SU-DHL-6 (cell line): ENCODE data around the gene FYCO1.

ENCODE experiments used
- CTCF ChIP-seq: fragments of 200-600 bp; sonication (generic); IDR thresholded peaks from one replicate; pipeline ENCODE4 v1.5.1; 2017; ENCODE audit warnings: antibody characterized with exemption, mild to moderate bottlenecking, low read length, moderate library complexity; ENCODE audit not compliant: insufficient read depth, poor library complexity, severe bottlenecking
- EZH2phosphoT487 ChIP-seq: fragments of 200-600 bp; sonication (generic), shearing (Covaris generic); conservative IDR thresholded peaks from 2 replicates; pipeline ENCODE4 v1.6.1; 2018; ENCODE audit warnings: mild to moderate bottlenecking, antibody characterized with exemption, low read length, moderate library complexity, mixed read lengths

GRCh38 chr3:45929042-45929679 lies 66.5 kb downstream of the FYCO1 start:
- TF ChIP-seq CTCF (peak; percentile 65), EZH2phosphoT487 (no peak)
